ENCODE data around the gene RCBTB2. TPM values are rescaled to one million over a fixed set of nuclear protein-coding genes. Genes with fewer than 3 reads are reported as not detected.

Gene RCBTB2
- total RNA-seq, 2 donors from 2014 or later, result 3.1 to 7.3 TPM

GRCh38 chr13:48515732-48516131, 17.1 kb downstream of the RCBTB2 start:
- Mint-ChIP-seq H3K27ac (no peak overlapping the region), H3K4me1 (peaks cover 8% of the 10 kb centered on the region), H3K27me3 (ENCODE audit: insufficient read depth) (peaks cover 66% of the 10 kb centered on the region), H3K36me3 (ENCODE audit: low read depth) (peaks cover 3% of the 10 kb centered on the region), H3K4me3 (no peak overlapping the region), H3K9me3 (no peaks in the 10 kb centered on the region)
- no peak for DNase-seq
- Histone ChIP-seq H3K9ac (ENCODE audit: extremely low read depth, low read length, poor library complexity, severe bottlenecking) (no peak overlapping the region), H3K9me3 (ENCODE audit: control insufficient read depth, low read length) (no peaks in the 10 kb centered on the region), H3K4me3 (ENCODE audit: low read length) (no peak overlapping the region), H3K36me3 (ENCODE audit: control insufficient read depth, insufficient read depth, low read length) (no peaks in the 10 kb centered on the region), H3K4me1 (ENCODE audit: control insufficient read depth, insufficient read depth, low read length) (no peaks in the 10 kb centered on the region), H3K27ac (ENCODE audit: low read depth, low read length) (no peak overlapping the region), H3K27me3 (ENCODE audit: control insufficient read depth, insufficient read depth, low read length, poor library complexity, severe bottlenecking) (peaks cover 65% of the 10 kb centered on the region)
- TF ChIP-seq CTCF (conservative IDR thresholded peaks at IDR 0.05), result no peak
- 95 to 100% methylated on average over 2 to 6 of the region's 6 CpGs for WGBS, 2 experiments (ENCODE audit: insufficient coverage in 1 of 2, insufficient read length in 1 of 2)

GRCh38 chr13:48514793-48515192, 18.1 kb downstream of the RCBTB2 start:
- Mint-ChIP-seq H3K9me3 (no peaks in the 10 kb centered on the region), H3K27me3 (ENCODE audit: insufficient read depth) (peaks cover 72% of the 10 kb centered on the region), H3K36me3 (ENCODE audit: low read depth) (peaks cover 3% of the 10 kb centered on the region), H3K4me3 (no peak overlapping the region), H3K27ac (no peak overlapping the region), H3K4me1 (peaks cover 18% of the 10 kb centered on the region)
- H3K4me1 ChIP-seq (ENCODE audit: control insufficient read depth, insufficient read depth, low read length), result no peaks in the 10 kb centered on the region
- no peaks in the 10 kb centered on the region for H3K9me3 ChIP-seq (ENCODE audit: control insufficient read depth, low read length)
- no peaks in the 10 kb centered on the region for H3K36me3 ChIP-seq (ENCODE audit: control insufficient read depth, insufficient read depth, low read length)
- H3K4me3 ChIP-seq (ENCODE audit: low read length), result no peak overlapping the region
- H3K9ac ChIP-seq (ENCODE audit: extremely low read depth, low read length, poor library complexity, severe bottlenecking), result no peak overlapping the region
- H3K27me3 ChIP-seq (ENCODE audit: control insufficient read depth, insufficient read depth, low read length, poor library complexity, severe bottlenecking), result peaks cover 75% of the 10 kb centered on the region
- TF ChIP-seq CTCF (conservative IDR thresholded peaks at IDR 0.05), result no peak
- WGBS, 2 experiments (ENCODE audit: insufficient coverage in 1 of 2, insufficient read length in 1 of 2), result 90 to 100% methylated on average over 3 to 4 of the region's 4 CpGs
- no peak for DNase-seq
- H3K27ac ChIP-seq (ENCODE audit: low read depth, low read length), result no peak overlapping the region

- Histone ChIP-seq H3K4me3 (ENCODE audit: low read length) (no peak overlapping the region), H3K27me3 (ENCODE audit: control insufficient read depth, insufficient read depth, low read length, poor library complexity, severe bottlenecking) (peaks cover 82% of the 10 kb centered on the region), H3K27ac (ENCODE audit: low read depth, low read length) (no peak overlapping the region), H3K9ac (ENCODE audit: extremely low read depth, low read length, poor library complexity, severe bottlenecking) (no peak overlapping the region), H3K4me1 (ENCODE audit: control insufficient read depth, insufficient read depth, low read length) (no peaks in the 10 kb centered on the region), H3K9me3 (ENCODE audit: control insufficient read depth, low read length) (no peaks in the 10 kb centered on the region), H3K36me3 (ENCODE audit: control insufficient read depth, insufficient read depth, low read length) (no peaks in the 10 kb centered on the region)
- no peak for TF ChIP-seq CTCF (conservative IDR thresholded peaks at IDR 0.05)
- no peak overlapping the region for H3K27ac Mint-ChIP-seq
- peaks cover 3% of the 10 kb centered on the region for H3K36me3 Mint-ChIP-seq (ENCODE audit: low read depth)
- H3K4me1 Mint-ChIP-seq, result peaks cover 18% of the 10 kb centered on the region
- H3K9me3 Mint-ChIP-seq, result no peaks in the 10 kb centered on the region
- peaks cover 80% of the 10 kb centered on the region for H3K27me3 Mint-ChIP-seq (ENCODE audit: insufficient read depth)
- DNase-seq, result no peak
- 93 to 98% methylated on average over 10 of the region's 10 CpGs for WGBS, 2 experiments (ENCODE audit: insufficient coverage in 1 of 2, insufficient read length in 1 of 2)
- no peak overlapping the region for H3K4me3 Mint-ChIP-seq
Observed at GRCh38 chr13:48511621-48512230, 21.2 kb downstream of the RCBTB2 start.

Measured in endodermal cell (in vitro differentiated cells).